Cardiac septum (tissue), 1 donor: ENCODE data around the gene CRYBB1. TPM values are rescaled to one million over a fixed set of nuclear protein-coding genes. Genes with fewer than 3 reads are reported as not detected.
"Not testable (repeated sequence)": the region's sequence is repeated elsewhere in the genome, so short reads cannot be mapped to it uniquely, and the experiment has no call there.

ENCODE experiments used
- DNase-seq: peaks from one replicate; pipeline ENCODE4 v3.0.0-alpha.2; 2020; ENCODE audit warnings: low spot score
- intact Hi-C: fragments of 100-400 bp; cut with DNase I; formaldehyde crosslinking; loops from one replicate; pipeline ENCODE4 v1.14.0; 2022
- total RNA-seq: library from RNA; stranded (reverse); fragmentation: NEBNext Ultra II Directional; extraction: Animal tissue kit (Norgen Biotek cat#: 25700); gene quantifications from one replicate; pipeline ENCODE4 v1.2.1, GENCODE V29; 2021
- donor health status: DM: no; HTN: no; CAD: no.

CRYBB1 gene
- total RNA-seq, 1 donor from 2014 or later = 0.67 TPM

- intact Hi-C loops = no loop called here
- no peak for DNase-seq
Measured at GRCh38 chr22:26642465-26643417, 24.9 kb upstream of the CRYBB1 start.

GRCh38 chr22:26636296-26636695 is 18.5 kb upstream of the CRYBB1 start:
- intact Hi-C loops = no loop called here
- no peak for DNase-seq

GRCh38 chr22:26635117-26635516 is 17.3 kb upstream of the CRYBB1 start:
- DNase-seq = no peak

GRCh38 chr22:26634189-26634588 is 16.4 kb upstream of the CRYBB1 start:
- intact Hi-C loops = no loop called here

More at GRCh38 chr22:26635117-26635516, 17.3 kb upstream of the CRYBB1 start:
- intact Hi-C loops = no loop called here

GRCh38 chr22:26632422-26633155 is 14.8 kb upstream of the CRYBB1 start:
- intact Hi-C loops = no loop called here
- DNase-seq = no peak

More at GRCh38 chr22:26634189-26634588, 16.4 kb upstream of the CRYBB1 start:
- no peak for DNase-seq

- no peak for DNase-seq
- intact Hi-C loops = no loop called here
Measured at GRCh38 chr22:26631282-26631681, 13.5 kb upstream of the CRYBB1 start.

- intact Hi-C loops = no loop called here
- no peak for DNase-seq
Measured at GRCh38 chr22:26629988-26630761, 12.3 kb upstream of the CRYBB1 start.

GRCh38 chr22:26624803-26625202 is 7.0 kb upstream of the CRYBB1 start:
- intact Hi-C loops = no loop called here
- no peak for DNase-seq

GRCh38 chr22:26623984-26624383 is 6.2 kb upstream of the CRYBB1 start:
- DNase-seq = no peak
- intact Hi-C loops = no loop called here

GRCh38 chr22:26621663-26622062 is 3.8 kb upstream of the CRYBB1 start, which contains the start of gene CRYBA4:
Gene CRYBA4, plus strand, starts transcription at chr22:26621963. Its CDS starts 634 bp downstream, at chr22:26622597.
- intact Hi-C loops = no loop called here
- no peak for DNase-seq

GRCh38 chr22:26620197-26620596 is 2.4 kb upstream of the CRYBB1 start:
- intact Hi-C loops = no loop called here

GRCh38 chr22:26619510-26619909 is 1.7 kb upstream of the CRYBB1 start:
- no peak for DNase-seq
- intact Hi-C loops = no loop called here

More at GRCh38 chr22:26620197-26620596, 2.4 kb upstream of the CRYBB1 start:
- no peak for DNase-seq

- intact Hi-C loops = no loop called here
- no peak for DNase-seq
Measured at GRCh38 chr22:26618455-26618854, 628 bp upstream of the CRYBB1 start.

GRCh38 chr22:26616650-26617049 is 1.2 kb downstream of the CRYBB1 start:
- intact Hi-C loops = no loop called here
- no peak for DNase-seq

GRCh38 chr22:26615830-26616435 is 1.9 kb downstream of the CRYBB1 start:
- no peak for DNase-seq
- intact Hi-C loops = no loop called here

GRCh38 chr22:26615149-26615548 is 2.7 kb downstream of the CRYBB1 start:
- no peak for DNase-seq
- intact Hi-C loops = no loop called here

GRCh38 chr22:26614322-26614721 is 3.5 kb downstream of the CRYBB1 start:
- intact Hi-C loops = no loop called here
- DNase-seq = no peak

GRCh38 chr22:26613753-26614152 is 4.1 kb downstream of the CRYBB1 start:
- intact Hi-C loops = not testable (repeated sequence)

GRCh38 chr22:26612652-26613051 is 5.2 kb downstream of the CRYBB1 start:
- DNase-seq = no peak
- intact Hi-C loops = no loop called here

More at GRCh38 chr22:26613753-26614152, 4.1 kb downstream of the CRYBB1 start:
- not testable (repeated sequence) for DNase-seq
